DOHH2 (cell line): Measurements from ENCODE around the gene PODN.

Experiments used
- EZH2phosphoT487 ChIP-seq: fragments of 200-600 bp; sonication (generic); IDR thresholded peaks from 2 replicates; pipeline ENCODE4 v1.6.1; 2017; ENCODE audit warnings: borderline replicate concordance, mild to moderate bottlenecking, antibody characterized with exemption, low read length, moderate library complexity, mixed read lengths
- TF ChIP-seq, protein P1 (sequence below): fragments of 200-600 bp; sonication (generic); IDR thresholded peaks from one replicate; pipeline ENCODE4 v1.5.1; 2014; ENCODE audit warnings: antibody characterized with exemption, mild to moderate bottlenecking, low read depth, low read length; ENCODE audit not compliant: poor library complexity, severe bottlenecking

DNA sequence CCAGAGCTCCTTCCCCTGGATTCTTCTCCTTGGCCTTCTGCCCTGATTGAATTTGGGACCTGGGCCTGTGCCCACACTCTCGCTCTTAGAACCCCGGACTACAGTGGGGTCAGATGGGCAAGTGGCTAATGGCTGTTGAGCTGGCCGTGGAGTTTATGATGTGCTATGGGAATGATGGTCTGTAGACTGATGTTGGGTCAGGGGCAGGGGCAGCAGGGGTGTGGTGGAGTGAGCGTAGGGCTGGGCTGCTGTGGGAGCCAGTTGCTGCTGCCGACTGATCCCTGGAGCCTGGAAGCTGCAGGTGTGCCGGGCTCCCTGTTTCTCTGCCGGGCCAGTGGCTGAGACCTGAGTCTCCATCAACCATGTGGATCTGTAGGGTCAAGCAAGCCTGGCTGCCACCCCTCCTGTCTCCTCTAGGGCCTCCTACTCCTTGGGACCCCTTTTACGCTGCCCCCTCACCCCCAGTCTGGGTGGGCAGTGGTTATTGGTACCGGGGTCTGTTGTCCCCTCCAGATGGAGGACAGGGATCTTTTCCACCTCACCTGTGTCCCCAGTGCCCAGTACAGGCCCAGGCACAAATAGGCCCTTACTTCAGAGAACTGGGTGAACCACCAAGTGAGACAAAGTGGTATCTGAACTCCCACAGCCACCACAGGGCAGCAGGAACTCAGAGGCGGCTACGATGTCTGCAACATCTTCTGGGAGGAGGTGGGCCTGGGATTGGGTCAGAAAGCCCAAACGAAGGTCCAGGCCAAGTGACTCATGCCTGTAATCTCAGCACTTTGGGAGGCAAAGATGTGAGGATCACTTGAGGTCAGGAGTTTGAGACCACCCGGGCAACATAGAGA, 5.1 kb downstream of the PODN start:
- TF ChIP-seq, protein P1, sequence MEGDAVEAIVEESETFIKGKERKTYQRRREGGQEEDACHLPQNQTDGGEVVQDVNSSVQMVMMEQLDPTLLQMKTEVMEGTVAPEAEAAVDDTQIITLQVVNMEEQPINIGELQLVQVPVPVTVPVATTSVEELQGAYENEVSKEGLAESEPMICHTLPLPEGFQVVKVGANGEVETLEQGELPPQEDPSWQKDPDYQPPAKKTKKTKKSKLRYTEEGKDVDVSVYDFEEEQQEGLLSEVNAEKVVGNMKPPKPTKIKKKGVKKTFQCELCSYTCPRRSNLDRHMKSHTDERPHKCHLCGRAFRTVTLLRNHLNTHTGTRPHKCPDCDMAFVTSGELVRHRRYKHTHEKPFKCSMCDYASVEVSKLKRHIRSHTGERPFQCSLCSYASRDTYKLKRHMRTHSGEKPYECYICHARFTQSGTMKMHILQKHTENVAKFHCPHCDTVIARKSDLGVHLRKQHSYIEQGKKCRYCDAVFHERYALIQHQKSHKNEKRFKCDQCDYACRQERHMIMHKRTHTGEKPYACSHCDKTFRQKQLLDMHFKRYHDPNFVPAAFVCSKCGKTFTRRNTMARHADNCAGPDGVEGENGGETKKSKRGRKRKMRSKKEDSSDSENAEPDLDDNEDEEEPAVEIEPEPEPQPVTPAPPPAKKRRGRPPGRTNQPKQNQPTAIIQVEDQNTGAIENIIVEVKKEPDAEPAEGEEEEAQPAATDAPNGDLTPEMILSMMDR = no peak
- TF ChIP-seq EZH2phosphoT487 = no peak
